ENCODE results near the gene ATM. TPM values are rescaled to one million over a fixed set of nuclear protein-coding genes. Genes with fewer than 3 reads are reported as not detected.

ATM gene
- total and polyA plus RNA-seq, 2 donors (not counting 3 experiments of a cell fraction or from before 2014, with no cell fraction given), result 11.8 to 49.7 TPM

DNA sequence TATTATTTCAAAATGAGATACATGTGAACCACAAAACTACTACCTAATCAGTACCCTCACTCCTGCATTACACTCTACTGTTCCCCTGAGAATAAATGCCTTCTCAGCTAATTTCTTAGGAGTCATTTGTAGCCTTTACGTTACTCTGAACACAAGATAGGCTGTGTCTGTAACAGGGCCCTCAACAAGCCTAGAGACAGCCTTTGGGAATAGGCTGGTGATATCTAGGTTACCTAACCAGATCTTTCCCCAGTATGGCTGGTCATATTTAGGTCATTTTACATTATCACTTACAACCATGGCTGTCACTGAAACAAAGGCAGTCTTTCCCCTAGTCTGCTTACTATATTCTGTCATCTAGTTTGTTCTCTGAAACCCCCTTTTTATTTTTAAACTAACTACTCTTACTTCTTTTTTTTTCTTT lies 14.2 kb downstream of the ATM start:
- ChIA-PET CTCF (interaction anchor here (1.2 to 2.0 kb wide), 3 partner anchors 14 to 421 kb away, joined by 3 to 8 read pairs (median 5); partner anchors contain the start of genes ATM and NPAT), POLR2A (interaction anchor here (0.6 kb wide), 1 partner anchor 36 kb away, joined by 6 read pairs; no protein-coding TSS in a partner anchor)
- BruUV-seq (replicated peaks), result no TSS peak
- intact Hi-C loops (cut with micrococcal nuclease), result loop anchor here (5.0 kb wide), 1 partner anchor 260 kb away; the partner anchor contains the start of gene POGLUT3
- H3K4me2 ChIP-seq (ENCODE audit: insufficient read depth, low read length), result peak overlapping the region; percentile 78
- dilution Hi-C loops (cut with MboI; ENCODE audit: extremely low pct_ligation_motif_present, low sequenced_read_pairs), result no loop called here
- peak overlapping the region; percentile 94 for H3K27ac ChIP-seq (ENCODE audit: insufficient read depth, low read depth, low read length)
- H3K9me1 ChIP-seq (replicated peaks; ENCODE audit: control insufficient read depth, extremely low read depth, insufficient read depth, low read length), result no peaks in the 10 kb centered on the region
- TF ChIP-seq GATA2 (IDR thresholded peaks at IDR 0.05; ENCODE audit: insufficient read depth, insufficient read length, low read depth, low read length) (no peak), FOS (IDR thresholded peaks at IDR 0.05; ENCODE audit: borderline replicate concordance, insufficient read depth, low read length) (no peak), JUN (IDR thresholded peaks at IDR 0.05; ENCODE audit: borderline replicate concordance, insufficient read depth, insufficient read length, low read depth) (no peak), POLR2AphosphoS5 (IDR thresholded peaks at IDR 0.05; ENCODE audit: insufficient read depth, low read depth, low read length) (no peak), POLR2A (IDR thresholded peaks at IDR 0.05; ENCODE audit: low read depth, low read length) (no peak), MYC (IDR thresholded peaks at IDR 0.05; ENCODE audit: low read depth, low read length) (no peak), EZH2 (IDR thresholded peaks at IDR 0.05; ENCODE audit: borderline replicate concordance, low read depth, low read length, severe bottlenecking) (no peak)
- TF ChIP-seq, protein P1, sequence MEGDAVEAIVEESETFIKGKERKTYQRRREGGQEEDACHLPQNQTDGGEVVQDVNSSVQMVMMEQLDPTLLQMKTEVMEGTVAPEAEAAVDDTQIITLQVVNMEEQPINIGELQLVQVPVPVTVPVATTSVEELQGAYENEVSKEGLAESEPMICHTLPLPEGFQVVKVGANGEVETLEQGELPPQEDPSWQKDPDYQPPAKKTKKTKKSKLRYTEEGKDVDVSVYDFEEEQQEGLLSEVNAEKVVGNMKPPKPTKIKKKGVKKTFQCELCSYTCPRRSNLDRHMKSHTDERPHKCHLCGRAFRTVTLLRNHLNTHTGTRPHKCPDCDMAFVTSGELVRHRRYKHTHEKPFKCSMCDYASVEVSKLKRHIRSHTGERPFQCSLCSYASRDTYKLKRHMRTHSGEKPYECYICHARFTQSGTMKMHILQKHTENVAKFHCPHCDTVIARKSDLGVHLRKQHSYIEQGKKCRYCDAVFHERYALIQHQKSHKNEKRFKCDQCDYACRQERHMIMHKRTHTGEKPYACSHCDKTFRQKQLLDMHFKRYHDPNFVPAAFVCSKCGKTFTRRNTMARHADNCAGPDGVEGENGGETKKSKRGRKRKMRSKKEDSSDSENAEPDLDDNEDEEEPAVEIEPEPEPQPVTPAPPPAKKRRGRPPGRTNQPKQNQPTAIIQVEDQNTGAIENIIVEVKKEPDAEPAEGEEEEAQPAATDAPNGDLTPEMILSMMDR (IDR thresholded peaks at IDR 0.05; ENCODE audit: extremely low read depth in 1 of 2, insufficient read depth in 1 of 2, low read depth in 1 of 2, low read length in 2 of 2), result no peak
- TF ChIP-seq, protein P2, sequence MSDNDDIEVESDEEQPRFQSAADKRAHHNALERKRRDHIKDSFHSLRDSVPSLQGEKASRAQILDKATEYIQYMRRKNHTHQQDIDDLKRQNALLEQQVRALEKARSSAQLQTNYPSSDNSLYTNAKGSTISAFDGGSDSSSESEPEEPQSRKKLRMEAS (IDR thresholded peaks at IDR 0.05; ENCODE audit: insufficient read depth, insufficient read length), result no peak
- H3K9ac ChIP-seq (replicated peaks; ENCODE audit: extremely low read depth, insufficient read depth, low read length), result peak overlapping the region; percentile 41
- H3K4me1 ChIP-seq (ENCODE audit: control insufficient read depth, extremely low read depth, insufficient read depth, low read length), result peaks cover 16% of the 10 kb centered on the region
- H3K27me3 ChIP-seq (ENCODE audit: control insufficient read depth in 2 of 2, insufficient read depth in 2 of 2, low read length in 2 of 2), result no peaks in the 10 kb centered on the region
- H3K79me2 ChIP-seq (ENCODE audit: control insufficient read depth, insufficient read depth, low read length), result no peaks in the 10 kb centered on the region
- peaks cover 4% of the 10 kb centered on the region in 2 experiments for H3K36me3 ChIP-seq (ENCODE audit: control insufficient read depth in 2 of 2, extremely low read depth in 1 of 2, insufficient read depth in 2 of 2, low read length in 2 of 2)
- no peak overlapping the region for H3K4me3 ChIP-seq (replicated peaks in 1 of 3; ENCODE audit: insufficient read depth in 1 of 3, low read depth in 1 of 3, low read length in 3 of 3)
- no peaks in the 10 kb centered on the region for H4K20me1 ChIP-seq (replicated peaks; ENCODE audit: control insufficient read depth, extremely low read depth, insufficient read depth, low read length)
- no peak for FAIRE-seq
- DNase-seq (ENCODE audit: low read depth, low spot score), result no peak
- H2AFZ ChIP-seq (ENCODE audit: low read depth, low read length), result peak overlapping the region; percentile 73
- no peaks in the 10 kb centered on the region for H3K9me3 ChIP-seq (replicated peaks; ENCODE audit: control insufficient read depth, insufficient read depth, low read length)
